OCI-LY7 (cell line): ENCODE results near the gene DMXL1.
"Not testable (repeated sequence)": the region's sequence is repeated elsewhere in the genome, so short reads cannot be mapped to it uniquely, and the experiment has no call there.

Experiments used
- CTCF ChIP-seq: fragments of 200-600 bp; sonication (generic); conservative IDR thresholded peaks from 2 replicates; pipeline ENCODE4 v1.5.1; 2014; ENCODE audit warnings: mild to moderate bottlenecking, antibody characterized with exemption, low read length, moderate library complexity, mixed read lengths
- EZH2phosphoT487 ChIP-seq: fragments of 200-600 bp; sonication (generic); IDR thresholded peaks from 2 replicates; pipeline ENCODE4 v1.6.1; 2018; ENCODE audit warnings: low read depth, borderline replicate concordance, mild to moderate bottlenecking, mixed run types, antibody characterized with exemption, low read length, moderate library complexity, mixed read lengths

- TF ChIP-seq CTCF, EZH2phosphoT487: not testable (repeated sequence)
Observed at GRCh38 chr5:119239826-119240225, 168.9 kb downstream of the DMXL1 start.
